GM18858 (cell line): ENCODE data around the gene ZMYND8.
"Not testable (repeated sequence)": the region's sequence is repeated elsewhere in the genome, so short reads cannot be mapped to it uniquely, and the experiment has no call there.

Experiments
- ATAC-seq: cut with Tn5 transposase; IDR thresholded peaks from one replicate; pipeline ENCODE4 v1.9.1; 2021; ENCODE audit not compliant: unreplicated experiment

The ZMYND8 gene

GRCh38 chr20:47314647-47315338 lies 41.7 kb downstream of the ZMYND8 start:
- ATAC-seq: no peak

GRCh38 chr20:47311967-47312681 lies 44.4 kb downstream of the ZMYND8 start:
- ATAC-seq: no peak

DNA sequence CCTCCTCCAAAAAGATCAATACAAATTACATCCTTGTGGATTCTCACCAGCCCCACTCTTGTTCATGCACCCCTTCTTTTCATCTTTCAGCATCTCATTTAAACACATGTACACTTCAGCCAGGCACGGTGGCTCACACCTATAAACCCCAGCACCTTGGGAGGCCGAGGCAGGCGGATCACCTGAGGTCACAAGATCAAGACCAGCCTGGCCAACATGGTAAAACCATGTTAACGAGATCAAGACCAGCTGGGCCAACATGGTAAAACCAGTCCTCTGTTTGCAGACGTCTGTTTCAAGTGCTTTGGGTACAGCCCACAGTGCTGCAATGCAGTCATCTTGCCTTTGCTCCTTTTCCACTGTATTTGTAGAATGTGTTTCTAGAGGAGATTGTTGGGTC lies 45.3 kb downstream of the ZMYND8 start:
- no peak for ATAC-seq

- no peak for ATAC-seq
Measured at GRCh38 chr20:47310729-47311128, 45.8 kb downstream of the ZMYND8 start.

DNA sequence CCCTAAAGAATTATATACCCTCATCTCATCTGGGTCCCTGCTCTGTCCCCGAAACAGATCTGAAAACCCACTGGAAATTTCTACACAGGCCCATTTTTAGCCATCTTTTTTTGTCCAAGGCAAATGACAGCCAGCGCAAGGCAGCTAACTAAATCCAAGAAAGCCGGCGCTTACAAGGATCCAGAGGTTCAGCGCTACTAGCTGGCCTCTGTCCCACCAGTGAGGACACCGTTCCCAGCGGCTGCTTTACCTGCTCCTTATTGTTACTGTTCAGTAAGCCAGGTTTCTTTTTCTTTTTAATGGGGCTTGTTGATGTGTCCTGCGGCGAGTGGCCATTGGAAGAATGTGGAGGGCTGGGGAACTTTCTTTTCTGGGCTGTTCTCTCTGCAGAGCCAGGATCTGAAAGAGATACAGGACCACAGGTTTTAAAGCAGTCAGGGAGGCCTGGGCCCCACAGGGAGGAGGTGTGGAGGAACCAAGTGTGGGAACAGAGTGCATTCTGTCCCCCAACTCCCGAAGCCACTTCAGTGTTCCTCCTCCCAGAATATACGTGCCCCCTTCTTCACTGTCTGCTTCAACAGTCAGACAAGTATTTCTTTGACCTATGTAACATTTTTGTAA lies 46.6 kb downstream of the ZMYND8 start:
- ATAC-seq: no peak

GRCh38 chr20:47309394-47309793 lies 47.1 kb downstream of the ZMYND8 start:
- ATAC-seq: no peak

- not testable (repeated sequence) for ATAC-seq
Measured at GRCh38 chr20:47307569-47307968, 48.9 kb downstream of the ZMYND8 start.

GRCh38 chr20:47306755-47307370 lies 49.6 kb downstream of the ZMYND8 start:
- no peak for ATAC-seq

DNA sequence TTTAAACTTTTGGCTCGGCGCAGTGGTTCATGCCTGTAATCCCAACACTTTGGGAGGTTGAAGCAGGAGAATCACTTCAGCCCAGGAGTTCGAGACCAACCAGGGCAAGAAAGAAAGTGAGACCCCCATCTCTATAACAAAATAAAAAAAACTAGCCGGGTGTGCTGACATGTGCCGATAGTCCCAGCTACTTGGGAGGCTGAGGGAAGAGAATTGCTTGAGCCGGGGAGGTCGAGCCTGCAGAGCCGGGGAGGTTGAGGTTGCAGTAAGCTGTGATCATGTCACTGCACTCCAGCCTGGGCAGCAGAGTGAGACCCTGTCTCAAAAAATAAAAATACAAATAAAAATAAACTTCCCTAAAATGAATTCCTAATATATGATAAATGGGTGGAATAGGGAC lies 50.4 kb downstream of the ZMYND8 start:
- ATAC-seq: no peak

- ATAC-seq: no peak
Measured at GRCh38 chr20:47305667-47306066, 50.8 kb downstream of the ZMYND8 start.

- no peak for ATAC-seq
Measured at GRCh38 chr20:47304287-47304686, 52.2 kb downstream of the ZMYND8 start.

DNA sequence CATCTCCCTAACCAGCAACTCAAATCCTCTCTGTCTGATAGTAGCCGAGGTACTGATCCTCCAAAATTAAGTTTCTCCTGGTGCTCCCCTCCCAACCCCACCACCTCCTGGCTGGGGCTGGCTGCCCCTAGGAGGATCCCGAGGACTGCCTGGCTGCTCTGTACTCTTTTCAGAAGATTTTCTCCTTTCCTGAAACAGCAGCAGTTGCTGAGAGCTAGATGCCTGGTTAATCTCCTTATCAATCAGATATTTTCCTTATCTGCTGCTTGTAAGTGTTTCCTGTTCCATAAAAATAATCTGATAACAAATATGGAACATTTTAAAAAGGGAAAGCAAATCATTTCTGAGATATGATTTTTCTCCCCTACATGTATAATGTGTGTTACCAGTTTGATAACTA lies 52.8 kb downstream of the ZMYND8 start:
- no peak for ATAC-seq

GRCh38 chr20:47300071-47300470 lies 56.4 kb downstream of the ZMYND8 start:
- ATAC-seq: no peak

GRCh38 chr20:47298624-47299023 lies 57.9 kb downstream of the ZMYND8 start:
- no peak for ATAC-seq

DNA sequence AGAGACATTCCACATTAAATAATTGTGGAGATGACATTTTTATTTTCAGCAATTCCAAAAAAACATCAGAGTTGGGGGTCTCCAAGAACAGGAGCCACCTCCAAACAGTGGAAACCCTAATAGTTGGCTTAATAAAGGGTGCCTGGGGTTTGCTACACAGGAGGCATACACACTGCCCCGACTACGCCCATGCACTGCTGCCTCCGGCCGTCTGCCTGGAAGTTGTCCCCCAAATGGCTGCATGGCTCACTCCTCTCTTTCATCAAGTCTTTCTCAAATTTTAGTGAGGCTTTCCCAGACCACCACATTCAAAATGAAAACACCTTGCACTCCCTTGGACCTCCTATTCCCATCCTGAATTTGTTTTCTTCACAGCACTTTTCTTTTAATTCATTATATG lies 58.8 kb downstream of the ZMYND8 start:
- no peak for ATAC-seq

DNA sequence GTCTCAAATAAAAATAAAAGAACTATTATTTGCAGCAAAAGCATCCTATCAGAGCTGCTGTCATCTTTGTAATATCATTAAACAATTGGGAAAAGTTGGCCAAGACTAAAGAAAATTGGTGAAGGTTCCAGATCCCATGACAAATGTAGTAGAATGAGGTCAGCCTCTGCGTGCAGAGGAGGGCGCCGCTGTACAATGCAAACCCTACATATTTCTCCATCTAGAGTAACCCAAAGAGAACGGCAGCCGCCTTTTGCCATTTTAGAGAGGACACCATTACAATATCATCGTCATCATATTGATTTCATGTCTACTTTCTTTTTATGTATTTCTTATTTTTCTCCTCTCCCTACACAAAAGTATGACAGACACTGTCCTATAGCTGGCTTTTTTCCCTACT lies 59.5 kb downstream of the ZMYND8 start:
- no peak for ATAC-seq

DNA sequence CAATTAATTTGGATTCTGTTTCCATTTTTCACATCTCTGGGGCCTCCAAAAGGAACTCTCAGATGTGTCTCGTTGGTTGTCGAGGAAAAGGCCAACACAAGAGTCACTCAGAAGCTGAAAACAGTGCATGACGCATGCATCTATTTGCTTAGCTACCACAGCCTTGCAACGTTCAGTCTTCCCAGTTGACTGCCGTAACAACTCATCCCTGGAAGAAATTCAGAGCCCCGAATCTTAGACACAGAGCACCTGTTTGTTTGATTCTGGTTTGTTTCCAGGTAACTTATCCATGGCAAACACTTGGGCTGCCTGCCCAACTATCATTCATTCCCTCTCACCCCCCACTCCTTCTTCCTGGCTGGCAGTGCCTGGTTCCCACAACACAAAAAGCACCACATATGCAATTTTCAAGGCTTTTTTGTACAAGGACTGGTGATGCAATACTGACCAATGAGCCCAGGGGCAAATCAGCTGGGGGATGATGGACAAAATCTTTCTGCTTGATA lies 60.5 kb downstream of the ZMYND8 start:
- ATAC-seq: no peak

DNA sequence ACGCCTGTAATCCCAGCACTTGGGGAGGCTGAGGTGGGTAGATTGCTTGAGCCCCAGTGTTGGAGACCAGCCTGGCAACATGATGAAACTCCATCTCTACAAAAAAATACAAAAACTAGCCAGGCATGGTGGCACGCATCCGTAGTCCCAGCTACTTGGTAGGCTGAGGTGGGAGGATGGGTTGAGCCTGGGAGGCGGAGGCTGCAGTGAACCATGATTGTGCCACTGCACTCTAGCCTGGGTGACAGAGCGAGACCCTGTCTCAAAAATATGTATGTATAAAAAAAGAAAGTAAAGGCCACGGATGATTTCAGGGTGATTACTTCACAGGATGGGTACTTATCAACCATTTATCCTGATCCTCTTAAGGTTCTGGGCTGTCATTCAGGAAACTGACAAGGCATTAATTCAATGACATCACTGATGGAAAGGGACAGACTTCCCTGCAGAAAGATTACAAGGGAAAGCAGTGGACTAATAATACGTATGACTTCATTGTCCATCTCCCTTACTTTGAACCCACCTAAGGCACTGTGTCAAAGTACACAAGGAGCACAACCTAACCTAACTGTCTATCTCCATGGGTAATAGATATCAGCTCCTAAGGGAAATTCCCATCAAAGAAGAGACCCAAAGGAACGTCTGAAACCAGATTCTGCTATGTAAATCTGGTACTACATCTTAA lies 61.2 kb downstream of the ZMYND8 start:
- ATAC-seq: no peak

GRCh38 chr20:47293631-47294030 lies 62.9 kb downstream of the ZMYND8 start:
- no peak for ATAC-seq

GRCh38 chr20:47292581-47292980 lies 63.9 kb downstream of the ZMYND8 start:
- ATAC-seq: no peak
